HL-60 (cell line): ENCODE data around the gene RIPPLY3.
"Not testable (repeated sequence)": the region's sequence is repeated elsewhere in the genome, so short reads cannot be mapped to it uniquely, and the experiment has no call there.

Source experiments
- DNase-seq, 2 experiments: peaks; one replicate each; pipeline ENCODE4 v3.0.0-alpha.2; 2010 to 2020; ENCODE audit warnings: low read depth in 1 of 2, low spot score in 1 of 2
- H3K27ac ChIP-seq: fragments of 250-450 bp; sonication (Bioruptor Pico); replicated peaks from 2 replicates; pipeline ENCODE4 v1.5.1; 2020; ENCODE audit warnings: mild to moderate bottlenecking, moderate library complexity
- H3K27me3 ChIP-seq: fragments of 250-450 bp; sonication (Bioruptor Pico); 2 replicates; pipeline ENCODE4 v1.5.1; 2021; ENCODE audit warnings: mild to moderate bottlenecking, moderate library complexity; ENCODE audit not compliant: insufficient read depth, poor library complexity, severe bottlenecking
- H3K4me3 ChIP-seq: replicated peaks from 2 replicates; pipeline ENCODE4 v1.5.1; 2011; ENCODE audit warnings: mild to moderate bottlenecking, control low read depth, low read length; ENCODE audit not compliant: insufficient read depth
- CTCF ChIP-seq: IDR thresholded peaks from one replicate; pipeline ENCODE4 v1.5.1; 2011; ENCODE audit warnings: low read length, control low read depth, inconsistent platforms; ENCODE audit not compliant: insufficient read depth
- GABPA ChIP-seq: IDR thresholded peaks from 2 replicates; pipeline ENCODE4 v1.6.1; 2012; ENCODE audit warnings: low read depth
- POLR2AphosphoS5 ChIP-seq: IDR thresholded peaks from 2 replicates; pipeline ENCODE4 v1.6.1; 2012; ENCODE audit warnings: low read depth
- SPI1 ChIP-seq: IDR thresholded peaks from 2 replicates; pipeline ENCODE4 v1.6.1; 2012; ENCODE audit warnings: low read depth, mild to moderate bottlenecking, borderline replicate concordance
- TF ChIP-seq, protein P1 (sequence below): IDR thresholded peaks from 2 replicates; pipeline ENCODE4 v1.6.1; 2012; ENCODE audit warnings: low read depth; ENCODE audit not compliant: insufficient replicate concordance

RIPPLY3 gene

DNA sequence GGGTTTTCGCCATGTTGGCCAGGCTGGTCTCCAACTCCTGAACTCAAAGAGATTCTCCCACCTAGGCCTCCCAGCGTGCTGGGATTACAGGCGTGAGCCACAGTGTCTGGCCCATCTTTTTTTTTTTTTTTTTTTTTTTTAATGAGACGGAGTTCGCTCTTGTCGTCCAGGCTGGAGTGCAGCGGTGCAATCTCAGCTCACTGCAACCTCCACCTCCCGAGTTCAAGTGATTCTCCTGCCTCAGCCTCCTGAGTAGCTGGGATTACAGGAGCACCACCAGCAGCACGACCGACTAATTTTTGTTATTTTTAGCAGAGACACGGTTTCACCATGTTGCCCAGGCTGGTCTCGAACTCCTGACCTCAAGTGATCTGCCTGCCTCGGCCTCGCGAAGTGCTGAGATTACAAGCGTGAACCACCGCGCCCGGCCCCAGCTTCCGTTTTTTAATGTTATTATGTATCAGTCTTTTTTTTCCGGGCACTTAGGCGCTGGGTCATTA is 17.3 kb upstream of the RIPPLY3 start:
- peak overlapping the region; percentile 79 for H3K27ac ChIP-seq

GRCh38 chr21:36989699-36990507 is 16.6 kb upstream of the RIPPLY3 start:
- DNase-seq = peak; percentile 80 to 86
- Histone ChIP-seq H3K4me3 (peak overlapping the region; percentile 42), H3K27me3 (no peaks in the 10 kb centered on the region), H3K27ac (peak overlapping the region; percentile 79)
- TF ChIP-seq GABPA = peak; percentile 75
- TF ChIP-seq, protein P1, sequence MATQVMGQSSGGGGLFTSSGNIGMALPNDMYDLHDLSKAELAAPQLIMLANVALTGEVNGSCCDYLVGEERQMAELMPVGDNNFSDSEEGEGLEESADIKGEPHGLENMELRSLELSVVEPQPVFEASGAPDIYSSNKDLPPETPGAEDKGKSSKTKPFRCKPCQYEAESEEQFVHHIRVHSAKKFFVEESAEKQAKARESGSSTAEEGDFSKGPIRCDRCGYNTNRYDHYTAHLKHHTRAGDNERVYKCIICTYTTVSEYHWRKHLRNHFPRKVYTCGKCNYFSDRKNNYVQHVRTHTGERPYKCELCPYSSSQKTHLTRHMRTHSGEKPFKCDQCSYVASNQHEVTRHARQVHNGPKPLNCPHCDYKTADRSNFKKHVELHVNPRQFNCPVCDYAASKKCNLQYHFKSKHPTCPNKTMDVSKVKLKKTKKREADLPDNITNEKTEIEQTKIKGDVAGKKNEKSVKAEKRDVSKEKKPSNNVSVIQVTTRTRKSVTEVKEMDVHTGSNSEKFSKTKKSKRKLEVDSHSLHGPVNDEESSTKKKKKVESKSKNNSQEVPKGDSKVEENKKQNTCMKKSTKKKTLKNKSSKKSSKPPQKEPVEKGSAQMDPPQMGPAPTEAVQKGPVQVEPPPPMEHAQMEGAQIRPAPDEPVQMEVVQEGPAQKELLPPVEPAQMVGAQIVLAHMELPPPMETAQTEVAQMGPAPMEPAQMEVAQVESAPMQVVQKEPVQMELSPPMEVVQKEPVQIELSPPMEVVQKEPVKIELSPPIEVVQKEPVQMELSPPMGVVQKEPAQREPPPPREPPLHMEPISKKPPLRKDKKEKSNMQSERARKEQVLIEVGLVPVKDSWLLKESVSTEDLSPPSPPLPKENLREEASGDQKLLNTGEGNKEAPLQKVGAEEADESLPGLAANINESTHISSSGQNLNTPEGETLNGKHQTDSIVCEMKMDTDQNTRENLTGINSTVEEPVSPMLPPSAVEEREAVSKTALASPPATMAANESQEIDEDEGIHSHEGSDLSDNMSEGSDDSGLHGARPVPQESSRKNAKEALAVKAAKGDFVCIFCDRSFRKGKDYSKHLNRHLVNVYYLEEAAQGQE = no peak
- TF ChIP-seq SPI1 = 0 out of 2 replicates have a peak, but pooled peaks have one; percentile 0
- no peak for TF ChIP-seq POLR2AphosphoS5
- TF ChIP-seq CTCF = peak; percentile 24

More for the DNA sequence above, 17.3 kb upstream of the RIPPLY3 start:
- not testable (repeated sequence) for DNase-seq, H3K27me3 ChIP-seq
- peak; percentile 19; the same call in 1 of the 2 replicates for TF ChIP-seq SPI1
- peak overlapping the region; percentile 42 for H3K4me3 ChIP-seq

DNA sequence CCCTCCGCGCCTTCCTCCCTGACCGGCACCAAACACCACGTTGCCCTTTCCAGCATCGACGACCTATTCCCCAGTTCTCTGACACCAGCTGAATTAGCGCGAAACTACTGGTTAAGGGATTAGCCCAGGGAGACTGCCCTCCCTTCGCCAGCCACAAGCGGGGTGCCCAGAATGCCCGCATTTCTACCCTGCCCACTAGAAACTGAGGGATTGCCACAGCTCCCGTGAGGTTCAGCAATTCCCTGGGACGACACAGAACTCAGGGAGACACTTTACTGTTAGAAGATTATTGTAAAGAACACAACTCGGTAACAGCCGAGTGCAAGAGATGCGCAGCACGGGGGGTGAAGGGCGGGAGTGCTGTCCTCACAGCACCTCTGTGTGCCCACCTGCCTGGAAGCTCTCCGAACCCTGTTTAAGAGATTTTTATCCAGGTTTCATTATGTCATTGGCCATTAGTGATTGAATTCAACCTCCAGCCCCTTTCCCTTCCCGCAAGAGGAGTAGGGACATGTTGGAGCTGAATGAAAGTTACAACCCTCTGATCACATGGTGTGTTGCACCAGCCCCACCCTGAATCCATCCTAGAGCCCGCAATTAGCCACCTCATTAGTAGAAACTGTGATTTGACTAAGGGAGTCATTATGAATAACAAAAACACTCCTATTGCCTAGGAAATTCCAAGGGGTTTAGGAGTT is 15.8 kb upstream of the RIPPLY3 start:
- Histone ChIP-seq H3K4me3 (peak overlapping the region; percentile 42), H3K27me3 (no peaks in the 10 kb centered on the region), H3K27ac (peak overlapping the region; percentile 79)
- TF ChIP-seq, protein P1 = no peak
- TF ChIP-seq CTCF (no peak), SPI1 (no peak), POLR2AphosphoS5 (no peak), GABPA (no peak)
- no peak for DNase-seq

GRCh38 chr21:36992671-36993070 is 13.8 kb upstream of the RIPPLY3 start:
- DNase-seq = no peak
- H3K4me3 ChIP-seq = no peak overlapping the region
- H3K27me3 ChIP-seq = no peaks in the 10 kb centered on the region
- TF ChIP-seq CTCF = no peak
- TF ChIP-seq POLR2AphosphoS5 = no peak
- TF ChIP-seq, protein P1 = no peak
- TF ChIP-seq SPI1 = no peak
- TF ChIP-seq GABPA = no peak
- H3K27ac ChIP-seq = no peak overlapping the region
